ENCODE results near the gene ADAR. TPM values are rescaled to one million over a fixed set of nuclear protein-coding genes. Genes with fewer than 3 reads are reported as not detected.

The ADAR gene
- total RNA-seq, 3 donors from 2014 or later (not counting 1 experiment from before 2014, with no cell fraction given), result 260 to 281 (median 265) TPM

- Mint-ChIP-seq H3K27me3 (ENCODE audit: low read depth in 2 of 2) (peaks cover 23 to 35% of the 10 kb centered on the region in 2 donors), H3K27ac (no peak overlapping the region), H3K4me3 (no peak overlapping the region), H3K36me3 (no peaks in the 10 kb centered on the region), H3K4me1 (no peaks in the 10 kb centered on the region), H3K9me3 (peaks cover 3 to 6% of the 10 kb centered on the region in 2 donors)
- Histone ChIP-seq H3K27ac (ENCODE audit: low read length) (no peak overlapping the region), H3K36me3 (ENCODE audit: control insufficient read depth, insufficient read depth, low read length) (no peaks in the 10 kb centered on the region), H3K4me3 (ENCODE audit: low read length) (no peak overlapping the region), H3K4me1 (ENCODE audit: control insufficient read depth, insufficient read depth, low read length) (no peaks in the 10 kb centered on the region), H3K9me3 (ENCODE audit: control insufficient read depth, insufficient read depth, low read length) (no peaks in the 10 kb centered on the region), H3K27me3 (ENCODE audit: control insufficient read depth, insufficient read depth, low read length) (peaks cover 2% of the 10 kb centered on the region)
- DNase-seq (no peak), ATAC-seq (no peak)
- intact Hi-C loops (cut with micrococcal nuclease), result no loop called here
- 83% methylated on average over 1 of the region's 1 CpG for WGBS (ENCODE audit: insufficient coverage)
- TF ChIP-seq CTCF (IDR thresholded peaks at IDR 0.05), result no peak
Observed at GRCh38 chr1:154641534-154641933, 33.5 kb upstream of the ADAR start.

- H3K4me3 Mint-ChIP-seq, result no peak overlapping the region
- Histone ChIP-seq H3K4me3 (ENCODE audit: low read length) (no peak overlapping the region), H3K4me1 (ENCODE audit: control insufficient read depth, insufficient read depth, low read length) (no peaks in the 10 kb centered on the region), H3K9me3 (ENCODE audit: control insufficient read depth, insufficient read depth, low read length) (no peaks in the 10 kb centered on the region), H3K36me3 (ENCODE audit: control insufficient read depth, insufficient read depth, low read length) (no peaks in the 10 kb centered on the region), H3K27ac (ENCODE audit: low read length) (no peak overlapping the region), H3K27me3 (ENCODE audit: control insufficient read depth, insufficient read depth, low read length) (peaks cover 7% of the 10 kb centered on the region)
- H3K9me3 Mint-ChIP-seq, result peaks cover 3 to 6% of the 10 kb centered on the region in 2 donors
- intact Hi-C loops (cut with micrococcal nuclease), result no loop called here
- no peak for TF ChIP-seq CTCF (IDR thresholded peaks at IDR 0.05)
- no peak overlapping the region for H3K27ac Mint-ChIP-seq
- peaks cover 40 to 52% of the 10 kb centered on the region in 2 donors for H3K27me3 Mint-ChIP-seq (ENCODE audit: low read depth in 2 of 2)
- ATAC-seq, result no peak
- H3K36me3 Mint-ChIP-seq, result no peaks in the 10 kb centered on the region
- no peak for DNase-seq
- no peaks in the 10 kb centered on the region for H3K4me1 Mint-ChIP-seq
Observed at GRCh38 chr1:154639876-154640275, 31.9 kb upstream of the ADAR start.

DNA sequence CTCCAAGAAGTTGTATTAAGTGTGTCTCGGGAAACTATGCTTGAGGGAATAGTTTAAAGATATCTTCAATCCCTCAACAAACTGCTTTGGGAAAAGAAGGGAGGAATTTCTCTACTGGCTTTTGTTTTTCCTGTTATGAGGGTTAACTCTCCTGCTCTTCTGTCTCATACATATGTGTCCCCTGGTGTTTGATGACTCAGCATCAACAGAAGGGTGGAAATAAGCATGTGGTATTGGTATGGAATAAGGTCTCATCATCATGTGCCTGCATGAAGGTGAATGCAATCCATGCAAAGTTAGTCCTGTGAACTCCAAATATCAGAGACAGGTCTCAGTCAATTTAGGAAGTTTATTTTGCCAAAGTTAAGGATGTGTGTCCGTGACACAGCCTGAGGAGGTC lies 27.2 kb upstream of the ADAR start:
- H3K27ac Mint-ChIP-seq, result no peak overlapping the region
- H3K4me1 Mint-ChIP-seq, result no peaks in the 10 kb centered on the region
- H3K4me1 ChIP-seq (ENCODE audit: control insufficient read depth, insufficient read depth, low read length), result no peaks in the 10 kb centered on the region
- 57% methylated on average over 1 of the region's 2 CpGs for WGBS (ENCODE audit: insufficient coverage)
- H3K9me3 ChIP-seq (ENCODE audit: control insufficient read depth, insufficient read depth, low read length), result no peaks in the 10 kb centered on the region
- intact Hi-C loops (cut with micrococcal nuclease), result no loop called here
- H3K27me3 Mint-ChIP-seq (ENCODE audit: low read depth in 2 of 2), result peaks cover 48 to 60% of the 10 kb centered on the region in 2 donors
- no peaks in the 10 kb centered on the region for H3K36me3 Mint-ChIP-seq
- peaks cover 3 to 6% of the 10 kb centered on the region in 2 donors for H3K9me3 Mint-ChIP-seq
- no peak overlapping the region for H3K27ac ChIP-seq (ENCODE audit: low read length)
- no peak for TF ChIP-seq CTCF (IDR thresholded peaks at IDR 0.05)
- H3K4me3 Mint-ChIP-seq, result no peak overlapping the region
- H3K27me3 ChIP-seq (ENCODE audit: control insufficient read depth, insufficient read depth, low read length), result peaks cover 7% of the 10 kb centered on the region
- H3K4me3 ChIP-seq (ENCODE audit: low read length), result no peak overlapping the region
- DNase-seq (no peak), ATAC-seq (no peak)
- no peaks in the 10 kb centered on the region for H3K36me3 ChIP-seq (ENCODE audit: control insufficient read depth, insufficient read depth, low read length)

GRCh38 chr1:154629675-154630073 lies 21.7 kb upstream of the ADAR start:
- peaks cover 11% of the 10 kb centered on the region for H3K4me1 ChIP-seq (ENCODE audit: control insufficient read depth, insufficient read depth, low read length)
- no peak overlapping the region for H3K27ac ChIP-seq (ENCODE audit: low read length)
- TF ChIP-seq CTCF (IDR thresholded peaks at IDR 0.05), result no peak
- DNase-seq, result no peak
- H3K27me3 ChIP-seq (ENCODE audit: control insufficient read depth, insufficient read depth, low read length), result no peaks in the 10 kb centered on the region
- peaks cover 15 to 17% of the 10 kb centered on the region in 2 donors for H3K27me3 Mint-ChIP-seq (ENCODE audit: low read depth in 2 of 2)
- H3K9me3 ChIP-seq (ENCODE audit: control insufficient read depth, insufficient read depth, low read length), result no peaks in the 10 kb centered on the region
- H3K4me1 Mint-ChIP-seq, result peaks cover 9 to 16% of the 10 kb centered on the region in 2 donors
- H3K4me3 Mint-ChIP-seq, result no peak overlapping the region
- H3K36me3 Mint-ChIP-seq, result peaks cover 6% of the 10 kb centered on the region
- no CpG with 5 or more reads among the region's 1 CpG for WGBS (ENCODE audit: insufficient coverage)
- ATAC-seq, result no peak
- peak overlapping the region in 1 of 2 donors; percentile 89 for H3K27ac Mint-ChIP-seq
- no peak overlapping the region for H3K4me3 ChIP-seq (ENCODE audit: low read length)
- no peaks in the 10 kb centered on the region for H3K9me3 Mint-ChIP-seq
- intact Hi-C loops (cut with micrococcal nuclease), result loop anchor here (5.0 kb wide), 1 partner anchor 72 kb away; the partner anchor contains the start of gene UBE2Q1
- H3K36me3 ChIP-seq (ENCODE audit: control insufficient read depth, insufficient read depth, low read length), result no peaks in the 10 kb centered on the region

Data from natural killer cell (primary cell).